Stimulated activated CD8-positive, alpha-beta memory T cell treated with anti-CD3 and anti-CD28 coated beads, Interleukin-15, amount 100 ng/mL, for 24 hours (primary cell): ENCODE data around the gene NENF.
"Not testable (repeated sequence)": the region's sequence is repeated elsewhere in the genome, so short reads cannot be mapped to it uniquely, and the experiment has no call there.

Experiments
- DNase-seq: peaks from one replicate; pipeline ENCODE4 v3.0.0-alpha.2; 2020; ENCODE audit warnings: low read depth

Gene NENF

GRCh38 chr1:212459656-212460055 is 26.9 kb downstream of the NENF start:
- no peak for DNase-seq

GRCh38 chr1:212460376-212460775 is 27.7 kb downstream of the NENF start:
- DNase-seq, result no peak

- DNase-seq, result no peak
Measured at GRCh38 chr1:212461916-212462660, 29.4 kb downstream of the NENF start.

GRCh38 chr1:212463565-212464285 is 31.0 kb downstream of the NENF start:
- no peak for DNase-seq

GRCh38 chr1:212465311-212465710 is 32.6 kb downstream of the NENF start:
- no peak for DNase-seq

- no peak for DNase-seq
Measured at GRCh38 chr1:212466437-212466836, 33.7 kb downstream of the NENF start.

GRCh38 chr1:212466898-212467650 is 34.4 kb downstream of the NENF start:
- no peak for DNase-seq

- no peak for DNase-seq
Measured at GRCh38 chr1:212467843-212468482, 35.2 kb downstream of the NENF start.

GRCh38 chr1:212470059-212470458 is 37.3 kb downstream of the NENF start:
- DNase-seq, result no peak

GRCh38 chr1:212471286-212471685 is 38.6 kb downstream of the NENF start:
- no peak for DNase-seq

- no peak for DNase-seq
Measured at GRCh38 chr1:212471891-212472675, 39.4 kb downstream of the NENF start.

GRCh38 chr1:212473729-212474128 is 41.0 kb downstream of the NENF start:
- DNase-seq, result no peak

GRCh38 chr1:212475151-212475550 is 42.4 kb downstream of the NENF start:
- no peak for DNase-seq

GRCh38 chr1:212475831-212476230 is 43.1 kb downstream of the NENF start:
- not testable (repeated sequence) for DNase-seq

GRCh38 chr1:212477014-212477679 is 44.4 kb downstream of the NENF start:
- peak; percentile 23 for DNase-seq

GRCh38 chr1:212477680-212478466 is 45.2 kb downstream of the NENF start:
- no peak for DNase-seq

GRCh38 chr1:212478467-212479025 is 45.8 kb downstream of the NENF start:
- DNase-seq, result no peak

- no peak for DNase-seq
Measured at GRCh38 chr1:212479188-212479587, 46.5 kb downstream of the NENF start.

GRCh38 chr1:212480711-212481437 is 48.2 kb downstream of the NENF start:
- DNase-seq, result not testable (repeated sequence)
